ENCODE measurements around the gene MALSU1. TPM values are rescaled to one million over a fixed set of nuclear protein-coding genes. Genes with fewer than 3 reads are reported as not detected.

Gene MALSU1
- total and polyA plus RNA-seq, 2 of the 13 experiments (the other 11 are each of a cell fraction or from before 2014, with no cell fraction given) = 72.0 to 141 TPM

GRCh38 chr7:23298885-23299769 lies at the start of gene MALSU1 (continued):
- TF ChIP-seq TBX2 (CRISPR knock-in tag; IDR thresholded peaks at IDR 0.05; ENCODE audit: borderline replicate concordance) (peak; percentile 92), LCORL (IDR thresholded peaks at IDR 0.05) (no peak), LCORL (CRISPR knock-in tag; IDR thresholded peaks at IDR 0.05) (peak; percentile 59; the same call in 1 of the 2 replicates), PHF5A (CRISPR knock-in tag; IDR thresholded peaks at IDR 0.05; ENCODE audit: low read depth, unreplicated experiment) (no peak), FOXP1 (IDR thresholded peaks at IDR 0.05) (no peak), FOXP1 (CRISPR knock-in tag; IDR thresholded peaks at IDR 0.05) (peak; percentile 48; the same call in 1 of the 2 replicates), KMT2B (CRISPR knock-in tag; IDR thresholded peaks at IDR 0.05) (peak; percentile 82; the same call in 1 of the 2 replicates), DBP (CRISPR knock-in tag; IDR thresholded peaks at IDR 0.05; ENCODE audit: not compliant biosample characterization) (no peak), MATR3 (CRISPR knock-in tag; IDR thresholded peaks at IDR 0.05) (no peak), MNT (IDR thresholded peaks at IDR 0.05) (peak; percentile 61), SMC3 (IDR thresholded peaks at IDR 0.05; ENCODE audit: low read length) (no peak), SNAPC2 (CRISPR knock-in tag; IDR thresholded peaks at IDR 0.05) (0 out of 2 replicates have a peak, but pooled peaks have one; percentile 52), BCL6 (CRISPR knock-in tag; IDR thresholded peaks at IDR 0.05) (no peak; the same call in none of the 2 replicates), RARG (CRISPR knock-in tag; IDR thresholded peaks at IDR 0.05; ENCODE audit: low read depth) (no peak), SP2 (CRISPR knock-in tag; IDR thresholded peaks at IDR 0.05) (no peak), FOXK2 (IDR thresholded peaks at IDR 0.05) (peak; percentile 20; the same call in 1 of the 2 replicates), ZNF75D (CRISPR knock-in tag; IDR thresholded peaks at IDR 0.05; ENCODE audit: borderline replicate concordance) (no peak), ZNF431 (CRISPR knock-in tag; IDR thresholded peaks at IDR 0.05; ENCODE audit: borderline replicate concordance, low read depth) (peak; percentile 71; the same call in 1 of the 2 replicates), PITX1 (CRISPR knock-in tag; IDR thresholded peaks at IDR 0.05) (peak; percentile 98), ZNF354B (CRISPR knock-in tag; IDR thresholded peaks at IDR 0.05) (no peak), SPEN (CRISPR knock-in tag; IDR thresholded peaks at IDR 0.05; ENCODE audit: low read depth) (peak; percentile 43; the same call in 1 of the 2 replicates), ZFP1 (CRISPR knock-in tag; IDR thresholded peaks at IDR 0.05) (peak; percentile 56; the same call in 1 of the 2 replicates), TEAD3 (CRISPR knock-in tag; optimal IDR thresholded peaks at IDR 0.05; ENCODE audit: borderline replicate concordance) (peak; percentile 43), SATB2 (CRISPR knock-in tag; IDR thresholded peaks at IDR 0.05) (no peak), ZNF879 (CRISPR knock-in tag; IDR thresholded peaks at IDR 0.05) (no peak; the same call in 1 of the 2 replicates), BATF2 (CRISPR knock-in tag; IDR thresholded peaks at IDR 0.05) (0 out of 2 replicates have a peak, but pooled peaks have one; percentile 63), ZNF672 (CRISPR knock-in tag; IDR thresholded peaks at IDR 0.05) (no peak), SMYD3 (CRISPR knock-in tag; IDR thresholded peaks at IDR 0.05) (peak; percentile 86), SALL2 (CRISPR knock-in tag; IDR thresholded peaks at IDR 0.05) (peak; percentile 73; the same call in 1 of the 2 replicates), PCBP2 (optimal IDR thresholded peaks at IDR 0.05; ENCODE audit: low read depth, low read length, poor library complexity, severe bottlenecking) (no peak), NCOA2 (CRISPR knock-in tag; IDR thresholded peaks at IDR 0.05) (peak; percentile 33; the same call in 1 of the 2 replicates)
